Activated CD8-positive, alpha-beta memory T cell treated with anti-CD3 and anti-CD28 coated beads for 36 hours (primary cell): ENCODE measurements around the gene HOTAIR. TPM values are rescaled to one million over a fixed set of nuclear protein-coding genes. Genes with fewer than 3 reads are reported as not detected.

Experiments used
- CTCF ChIA-PET: fragments of 350-600 bp; sonication (Branson Sonifier 250); formaldehyde crosslinking; loops from one replicate; lab custom pipeline; 2021; ENCODE audit warnings: antibody characterized with exemption; lab: Charles Lee
- POLR2A ChIA-PET: fragments of 350-600 bp; sonication (Branson Sonifier 250); formaldehyde crosslinking; loops from one replicate; lab custom pipeline; 2021; ENCODE audit warnings: antibody characterized with exemption; lab: Charles Lee
- total RNA-seq, 2 experiments: library from RNA; stranded (reverse); gene quantifications; one replicate each; pipeline ENCODE4 v1.2.3, GENCODE V29; 2021

HOTAIR gene
- total RNA-seq, 2 experiments from 2014 or later: not detected

GRCh38 chr12:53994009-53994263 is 19.2 kb upstream of the HOTAIR start:
- POLR2A ChIA-PET: no interaction called here
- CTCF ChIA-PET: interaction anchor here (0.8 to 0.9 kb wide), 3 partner anchors 38 to 214 kb away, joined by 3 to 4 read pairs (median 3); partner anchors contain the start of gene HOXC5

- ChIA-PET CTCF (interaction anchor here (0.8 to 0.9 kb wide), 3 partner anchors 37 to 215 kb away, joined by 3 to 4 read pairs (median 3); partner anchors contain the start of gene HOXC5), POLR2A (no interaction called here)
Observed at GRCh38 chr12:53993162-53994008, 18.6 kb upstream of the HOTAIR start.

DNA sequence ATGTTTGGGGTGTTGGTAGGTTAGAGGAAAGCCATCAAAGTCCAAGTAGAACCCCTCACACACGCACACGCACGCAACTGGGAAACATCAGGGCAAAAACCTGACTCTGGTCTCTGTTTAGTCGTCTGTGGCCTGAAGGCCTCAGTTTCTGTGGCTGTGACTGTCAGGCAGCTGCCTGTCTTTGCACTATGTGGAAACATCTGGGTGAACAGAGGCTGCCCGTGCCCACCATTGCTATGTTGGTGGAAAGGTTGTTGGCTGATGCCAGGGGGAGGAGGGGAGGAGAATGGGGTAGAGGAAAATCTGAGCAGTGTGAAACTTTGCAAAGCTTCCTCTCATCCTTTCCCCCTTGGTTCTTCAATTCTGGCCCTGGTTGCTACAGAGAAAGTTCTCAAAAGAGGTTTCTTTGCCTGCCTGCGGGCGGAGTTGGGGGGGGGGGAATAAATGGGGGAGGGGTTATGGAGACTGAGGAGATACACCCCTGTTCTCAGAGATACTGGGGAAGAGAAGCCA is 17.7 kb upstream of the HOTAIR start:
- CTCF ChIA-PET: interaction anchor here (1.2 kb wide), 1 partner anchor 8 kb away, joined by 3 read pairs; the partner anchor contains the start of gene HOXC9
- POLR2A ChIA-PET: no interaction called here

GRCh38 chr12:53991077-53991460 is 16.3 kb upstream of the HOTAIR start:
- CTCF ChIA-PET: interaction anchor here (0.6 to 2.3 kb wide), 6 partner anchors 9 to 244 kb away, joined by 3 to 7 read pairs (median 3); partner anchors contain the start of gene HOXC9
- POLR2A ChIA-PET: no interaction called here

GRCh38 chr12:53990311-53991076 is 15.7 kb upstream of the HOTAIR start:
- ChIA-PET CTCF (interaction anchor here (0.6 to 2.3 kb wide), 3 partner anchors 15 to 244 kb away, joined by 3 to 7 read pairs (median 3); no protein-coding TSS in a partner anchor), POLR2A (no interaction called here)

DNA sequence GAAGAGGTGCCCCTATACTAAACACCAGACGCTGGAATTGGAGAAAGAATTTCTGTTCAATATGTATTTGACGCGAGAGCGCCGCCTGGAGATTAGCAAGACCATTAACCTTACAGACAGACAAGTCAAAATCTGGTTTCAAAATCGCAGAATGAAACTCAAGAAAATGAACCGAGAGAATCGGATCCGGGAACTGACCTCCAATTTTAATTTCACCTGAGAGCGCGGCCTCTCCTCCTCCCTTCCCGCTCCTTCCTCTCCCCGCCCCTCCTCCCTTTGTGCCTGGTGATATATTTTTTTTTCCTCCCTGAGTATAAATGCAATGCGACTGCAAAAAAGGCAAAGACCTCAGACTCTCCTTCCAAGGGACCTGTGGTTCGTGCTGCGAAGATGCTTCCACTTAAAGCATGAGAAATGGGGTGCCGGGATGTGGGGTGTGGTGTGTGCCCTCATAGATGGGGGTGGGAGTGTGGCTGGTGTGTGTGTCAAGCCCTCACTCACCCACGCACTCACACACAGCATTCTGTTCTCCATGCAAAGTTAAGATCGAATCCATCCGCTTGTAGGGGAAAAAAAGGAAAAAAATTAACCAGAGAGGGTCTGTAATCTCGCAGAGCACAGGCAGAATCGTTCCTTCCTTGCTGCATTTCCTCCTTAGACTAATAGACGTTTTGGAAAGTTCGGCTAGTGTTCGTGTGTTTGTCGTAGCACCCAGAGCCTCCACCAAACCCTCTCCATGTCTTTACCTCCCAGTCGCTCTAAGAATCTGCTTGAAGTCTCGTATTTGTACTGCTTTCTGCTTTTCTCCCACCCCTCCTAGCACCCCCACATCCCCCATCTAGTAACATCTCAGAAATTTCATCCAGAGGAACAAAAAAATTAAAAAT is 14.7 kb upstream of the HOTAIR start:
- ChIA-PET CTCF (interaction anchor here (0.7 to 2.3 kb wide), 4 partner anchors 16 to 243 kb away, joined by 3 to 9 read pairs (median 5); no protein-coding TSS in a partner anchor), POLR2A (no interaction called here)

DNA sequence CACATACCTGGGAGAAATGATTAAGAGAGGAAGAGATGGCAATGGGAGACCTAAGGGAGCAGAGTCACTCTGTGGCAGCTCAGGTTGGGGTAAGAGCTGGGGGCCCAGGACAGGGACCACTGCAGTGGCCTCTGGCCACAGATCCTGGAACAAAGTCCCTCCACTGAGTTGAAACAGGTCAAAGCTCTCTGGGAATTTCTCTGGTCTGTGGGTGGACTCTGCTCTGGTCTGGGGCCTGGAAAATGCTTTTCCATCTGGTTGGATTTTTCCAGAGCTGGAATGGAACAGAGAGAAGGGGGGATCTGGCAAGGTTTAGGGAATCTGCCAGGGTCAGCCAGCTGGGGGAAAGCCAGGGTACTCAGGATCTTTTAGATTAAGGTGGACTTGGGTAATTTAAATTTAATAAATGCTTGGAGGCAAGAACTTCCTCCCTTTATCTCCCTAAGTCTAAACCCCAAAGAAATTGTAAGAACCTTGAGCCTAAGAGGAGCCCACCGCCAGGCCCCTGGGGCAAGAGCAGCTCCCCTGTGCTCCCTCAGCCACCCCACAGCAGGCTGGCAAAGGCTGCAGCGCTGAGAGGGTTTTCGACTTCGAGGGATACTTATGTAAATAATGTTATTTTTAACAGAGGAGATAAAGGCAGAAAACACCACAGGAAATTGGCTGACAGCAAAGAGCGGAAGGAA is 13.9 kb upstream of the HOTAIR start:
- ChIA-PET POLR2A (no interaction called here), CTCF (interaction anchor here (0.6 to 1.9 kb wide), 7 partner anchors 17 to 370 kb away, joined by 3 to 9 read pairs (median 3); no protein-coding TSS in a partner anchor)

DNA sequence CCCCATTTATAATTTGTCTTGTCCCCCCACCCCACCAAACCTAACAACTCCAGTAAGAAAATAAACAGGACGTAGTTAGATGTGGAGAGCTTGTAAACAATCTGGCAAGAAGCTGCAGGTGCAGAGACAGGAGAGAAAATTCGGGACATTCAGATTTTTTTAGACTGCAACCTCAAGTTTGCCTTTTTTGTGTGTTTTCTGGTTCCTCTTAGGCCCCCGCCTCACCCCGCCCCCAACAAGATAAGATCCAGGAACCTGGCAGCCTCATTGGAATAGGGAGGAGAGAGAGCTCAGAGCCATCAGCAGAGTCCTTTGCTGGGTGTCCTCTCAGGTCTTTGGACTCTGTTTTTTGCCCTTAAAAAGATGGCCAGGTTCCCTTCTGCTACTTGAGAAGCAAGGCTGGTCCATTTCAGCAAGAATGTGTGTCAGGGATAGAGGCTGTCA is 13.1 kb upstream of the HOTAIR start:
- CTCF ChIA-PET: interaction anchor here (0.6 to 2.0 kb wide), 8 partner anchors 18 to 371 kb away, joined by 3 to 9 read pairs (median 4); no protein-coding TSS in a partner anchor

DNA sequence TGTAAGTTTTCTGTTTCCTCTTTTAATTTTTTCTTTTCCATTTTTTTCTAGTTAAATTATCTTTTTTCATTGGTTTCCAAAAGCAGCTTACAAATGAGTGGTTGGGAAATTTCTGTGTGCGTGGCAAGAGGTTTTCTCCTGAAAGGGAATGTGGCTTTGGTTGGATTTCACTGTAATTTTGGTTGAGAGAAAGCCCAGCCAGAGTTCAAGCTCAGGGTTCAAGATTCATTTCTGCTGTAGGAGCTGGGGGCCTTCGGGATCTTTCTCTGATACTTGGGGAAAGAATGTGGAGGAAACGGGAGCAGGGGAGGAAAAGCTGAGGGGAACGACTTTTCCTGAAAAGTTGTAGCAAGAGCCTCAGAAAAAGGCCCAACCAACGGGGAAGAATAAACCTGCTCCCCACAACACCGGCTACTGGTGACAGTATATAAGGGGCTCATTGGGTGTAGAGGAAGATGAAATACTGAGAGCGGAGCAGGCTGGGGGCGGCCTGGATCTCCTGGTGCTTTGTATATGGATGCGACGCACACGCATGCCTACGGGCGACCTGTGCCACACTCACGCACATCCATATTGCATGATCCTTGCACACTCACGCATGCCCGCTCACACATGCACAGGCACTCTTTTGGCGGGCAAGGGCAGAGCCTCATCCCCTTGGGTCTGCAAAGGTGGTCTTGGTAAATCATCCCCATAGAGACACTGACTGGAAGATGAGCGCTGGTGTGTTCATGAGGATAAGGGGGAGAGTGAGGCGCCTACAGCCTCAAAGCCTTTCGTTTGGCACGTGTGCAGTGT is 12.1 kb upstream of the HOTAIR start:
- ChIA-PET CTCF (interaction anchor here (0.9 to 2.2 kb wide), 7 partner anchors 19 to 372 kb away, joined by 3 to 11 read pairs (median 5); partner anchors contain the start of gene HOXC8), POLR2A (interaction anchor here (0.6 kb wide), 1 partner anchor 37 kb away, joined by 3 read pairs; no protein-coding TSS in a partner anchor)

More for the DNA sequence above, 13.1 kb upstream of the HOTAIR start:
- POLR2A ChIA-PET: interaction anchor here (0.6 kb wide), 1 partner anchor 36 kb away, joined by 3 read pairs; no protein-coding TSS in a partner anchor

GRCh38 chr12:53985994-53986685 is 11.4 kb upstream of the HOTAIR start:
- ChIA-PET CTCF (interaction anchor here (0.6 to 2.2 kb wide), 15 partner anchors 14 to 240 kb away, joined by 3 to 13 read pairs (median 5); partner anchors contain the start of genes HOXC13 and HOXC8), POLR2A (no interaction called here)

GRCh38 chr12:53985692-53985993 is 10.9 kb upstream of the HOTAIR start:
- ChIA-PET CTCF (interaction anchor here (0.6 to 2.2 kb wide), 15 partner anchors 13 to 239 kb away, joined by 3 to 13 read pairs (median 5); partner anchors contain the start of genes HOXC13 and HOXC8), POLR2A (no interaction called here)

DNA sequence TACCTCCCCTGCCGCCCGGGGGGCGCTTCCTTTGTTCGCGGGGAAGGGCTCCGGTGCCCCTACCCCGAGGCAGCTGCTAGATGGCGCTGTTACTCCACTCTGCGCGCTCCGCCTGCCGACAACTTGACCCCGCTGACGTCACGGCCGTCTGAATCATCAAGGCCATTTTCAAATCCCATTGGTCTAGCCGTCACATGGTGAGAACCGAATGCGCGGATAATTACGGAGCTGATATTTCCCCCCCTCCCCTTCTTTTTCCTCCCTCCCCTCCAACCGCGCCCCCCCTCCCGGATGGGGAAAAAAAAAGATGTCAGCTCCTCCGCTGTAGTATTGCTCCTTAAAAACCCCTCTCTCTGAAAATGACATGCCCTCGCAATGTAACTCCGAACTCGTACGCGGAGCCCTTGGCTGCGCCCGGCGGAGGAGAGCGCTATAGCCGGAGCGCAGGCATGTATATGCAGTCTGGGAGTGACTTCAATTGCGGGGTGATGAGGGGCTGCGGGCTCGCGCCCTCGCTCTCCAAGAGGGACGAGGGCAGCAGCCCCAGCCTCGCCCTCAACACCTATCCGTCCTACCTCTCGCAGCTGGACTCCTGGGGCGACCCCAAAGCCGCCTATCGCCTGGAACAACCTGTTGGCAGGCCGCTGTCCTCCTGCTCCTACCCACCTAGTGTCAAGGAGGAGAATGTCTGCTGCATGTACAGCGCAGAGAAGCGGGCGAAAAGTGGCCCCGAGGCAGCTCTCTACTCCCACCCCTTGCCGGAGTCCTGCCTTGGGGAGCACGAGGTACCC is 10.3 kb upstream of the HOTAIR start, which contains the start of gene HOXC10:
Gene HOXC10, plus strand, starts transcription at position 246 of the 791 bp plus-strand sequence. Its CDS starts 114 bp downstream, at position 360.
- ChIA-PET CTCF (interaction anchor here (0.6 to 2.2 kb wide), 20 partner anchors 10 to 256 kb away, joined by 3 to 13 read pairs (median 4); partner anchors contain the start of genes HOXC13, HOXC8 and HOXC9), POLR2A (interaction anchor here (0.6 kb wide), 1 partner anchor 47 kb away, joined by 8 read pairs; no protein-coding TSS in a partner anchor)

- CTCF ChIA-PET: interaction anchor here (0.8 to 2.0 kb wide), 6 partner anchors 18 to 257 kb away, joined by 3 to 13 read pairs (median 4); no protein-coding TSS in a partner anchor
- POLR2A ChIA-PET: no interaction called here
Observed at GRCh38 chr12:53983950-53984572, 9.3 kb upstream of the HOTAIR start.

DNA sequence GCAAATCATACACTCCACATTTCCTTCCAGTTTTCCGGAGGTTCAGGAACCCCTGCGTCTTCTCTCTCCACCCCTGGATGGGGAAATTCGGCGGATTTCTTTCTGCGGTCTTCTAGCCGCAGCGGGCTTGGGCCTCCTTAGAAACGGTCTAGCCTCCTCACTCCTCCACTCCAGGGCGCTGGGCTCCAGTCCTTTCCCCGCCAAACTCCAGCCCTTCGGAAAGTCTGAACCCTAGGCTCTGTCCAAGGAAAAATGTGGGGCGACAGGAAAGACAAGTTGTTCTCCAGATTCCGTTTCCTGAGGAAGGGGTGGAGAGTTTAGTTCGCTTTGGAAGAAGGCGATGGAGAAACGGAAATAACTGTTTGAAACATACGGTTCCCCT is 8.8 kb upstream of the HOTAIR start:
- CTCF ChIA-PET: no interaction called here
- POLR2A ChIA-PET: no interaction called here
